ENCODE results near the gene CDH12.
"Not testable (repeated sequence)": the region's sequence is repeated elsewhere in the genome, so short reads cannot be mapped to it uniquely, and the experiment has no call there.

CDH12 gene

GRCh38 chr5:22432905-22433304, 420.2 kb downstream of the CDH12 start:
- no peak for DNase-seq (ENCODE audit: low spot score)

GRCh38 chr5:22431840-22432239, 421.3 kb downstream of the CDH12 start:
- DNase-seq (ENCODE audit: low spot score): no peak

- DNase-seq (ENCODE audit: low spot score): no peak
Measured at GRCh38 chr5:22431406-22431805, 421.7 kb downstream of the CDH12 start.

GRCh38 chr5:22411554-22412349, 441.4 kb downstream of the CDH12 start:
- no peak for DNase-seq (ENCODE audit: low spot score)

- DNase-seq (ENCODE audit: low spot score): no peak
Measured at GRCh38 chr5:22391956-22392355, 461.2 kb downstream of the CDH12 start.

- DNase-seq (ENCODE audit: low spot score): no peak
Measured at GRCh38 chr5:22390888-22391287, 462.3 kb downstream of the CDH12 start.

GRCh38 chr5:22372826-22373660, 480.1 kb downstream of the CDH12 start:
- no peak for DNase-seq (ENCODE audit: low spot score)

GRCh38 chr5:22372376-22372775, 480.8 kb downstream of the CDH12 start:
- DNase-seq (ENCODE audit: low spot score): peak; percentile 40

- no peak for DNase-seq (ENCODE audit: low spot score)
Measured at GRCh38 chr5:22354956-22355355, 498.2 kb downstream of the CDH12 start.

- no peak for DNase-seq (ENCODE audit: low spot score)
Measured at GRCh38 chr5:22352493-22352892, 500.7 kb downstream of the CDH12 start.

- no peak for DNase-seq (ENCODE audit: low spot score)
Measured at GRCh38 chr5:22351178-22351577, 502.0 kb downstream of the CDH12 start.

- DNase-seq (ENCODE audit: low spot score): no peak
Measured at GRCh38 chr5:22348027-22348426, 505.1 kb downstream of the CDH12 start.

- no peak for DNase-seq (ENCODE audit: low spot score)
Measured at GRCh38 chr5:22344000-22344399, 509.1 kb downstream of the CDH12 start.

GRCh38 chr5:22341406-22341805, 511.7 kb downstream of the CDH12 start:
- DNase-seq (ENCODE audit: low spot score): no peak

GRCh38 chr5:22332949-22333348, 520.2 kb downstream of the CDH12 start:
- not testable (repeated sequence) for DNase-seq (ENCODE audit: low spot score)

- DNase-seq (ENCODE audit: low spot score): no peak
Measured at GRCh38 chr5:22329683-22330082, 523.5 kb downstream of the CDH12 start.

GRCh38 chr5:22319798-22320197, 533.3 kb downstream of the CDH12 start:
- no peak for DNase-seq (ENCODE audit: low spot score)

- DNase-seq (ENCODE audit: low spot score): no peak
Measured at GRCh38 chr5:22316294-22316693, 536.9 kb downstream of the CDH12 start.

- not testable (repeated sequence) for DNase-seq (ENCODE audit: low spot score)
Measured at GRCh38 chr5:22315052-22315451, 538.1 kb downstream of the CDH12 start.

- no peak for DNase-seq (ENCODE audit: low spot score)
Measured at GRCh38 chr5:22314548-22314947, 538.6 kb downstream of the CDH12 start.

- DNase-seq (ENCODE audit: low spot score): no peak
Measured at GRCh38 chr5:22306011-22306410, 547.1 kb downstream of the CDH12 start.

GRCh38 chr5:22295832-22296231, 557.3 kb downstream of the CDH12 start:
- DNase-seq (ENCODE audit: low spot score): no peak

- DNase-seq (ENCODE audit: low spot score): no peak
Measured at GRCh38 chr5:22293147-22293546, 560.0 kb downstream of the CDH12 start.
